ENCODE measurements around the gene FBXO3.
"Not testable (repeated sequence)": the region's sequence is repeated elsewhere in the genome, so short reads cannot be mapped to it uniquely, and the experiment has no call there.

FBXO3 gene

GRCh38 chr11:33737362-33737821 is 36.9 kb downstream of the FBXO3 start:
- Histone ChIP-seq H3K36me3 (ENCODE audit: insufficient read depth, low read length) (no peaks in the 10 kb centered on the region; the same call in 1 of the 2 replicates), H3K9me3 (ENCODE audit: low read depth, low read length) (no peaks in the 10 kb centered on the region), H3K4me3 (peak overlapping the region; percentile 96), H3K9ac (ENCODE audit: insufficient read length) (no peak overlapping the region), H3K27ac (no peak overlapping the region)
- DNase-seq (ENCODE audit: low read depth, low spot score), result no peak
- TF ChIP-seq FOXP2 (optimal IDR thresholded peaks at IDR 0.05; ENCODE audit: control extremely low read depth, extremely low read length, insufficient read depth), result no peak
- no peak for TF ChIP-seq EZH2 (IDR thresholded peaks at IDR 0.05)
- TF ChIP-seq POLR2AphosphoS5 (IDR thresholded peaks at IDR 0.05; ENCODE audit: borderline replicate concordance, low read depth, low read length), result no peak

- TF ChIP-seq FOXP2 (optimal IDR thresholded peaks at IDR 0.05; ENCODE audit: control extremely low read depth, extremely low read length, insufficient read depth) (no peak), POLR2AphosphoS5 (IDR thresholded peaks at IDR 0.05; ENCODE audit: borderline replicate concordance, low read depth, low read length) (peak; percentile 80)
- Histone ChIP-seq H3K27ac (no peak within 1 kb of the TSS), H3K9me3 (ENCODE audit: low read depth, low read length) (no peaks in the 10 kb centered on the region), H3K9ac (ENCODE audit: insufficient read length) (peak within 1 kb of the TSS; percentile 90), H3K4me3 (peak within 1 kb of the TSS; percentile 96), H3K36me3 (ENCODE audit: insufficient read depth, low read length) (no peaks in the 10 kb centered on the region; the same call in 1 of the 2 replicates)
- DNase-seq (ENCODE audit: low read depth, low spot score), result peak; percentile 24
These were observed 38.0 kb downstream of the FBXO3 start, which contains the start of gene CD59 for GRCh38 chr11:33736148-33736812. Gene CD59 (minus strand): TSS chr11:33736423. CDS start chr11:33722445, 13,978 bp downstream.

- peak overlapping the region; percentile 90 for H3K9ac ChIP-seq (ENCODE audit: insufficient read length)
- peak overlapping the region; percentile 96 for H3K4me3 ChIP-seq
- DNase-seq (ENCODE audit: low read depth, low spot score), result no peak
- H3K36me3 ChIP-seq (ENCODE audit: insufficient read depth, low read length), result no peaks in the 10 kb centered on the region; the same call in 1 of the 2 replicates
- no peak overlapping the region for H3K27ac ChIP-seq
- H3K9me3 ChIP-seq (ENCODE audit: low read depth, low read length), result no peaks in the 10 kb centered on the region
- TF ChIP-seq FOXP2 (optimal IDR thresholded peaks at IDR 0.05; ENCODE audit: control extremely low read depth, extremely low read length, insufficient read depth) (no peak), POLR2AphosphoS5 (IDR thresholded peaks at IDR 0.05; ENCODE audit: borderline replicate concordance, low read depth, low read length) (no peak), EZH2 (IDR thresholded peaks at IDR 0.05) (no peak)
These were observed 38.8 kb downstream of the FBXO3 start for GRCh38 chr11:33735271-33736147.

GRCh38 chr11:33734441-33735270 is 39.7 kb downstream of the FBXO3 start:
- Histone ChIP-seq H3K4me3 (no peak overlapping the region; the same call in 1 of the 2 replicates), H3K36me3 (ENCODE audit: insufficient read depth, low read length) (no peaks in the 10 kb centered on the region; the same call in 1 of the 2 replicates), H3K27ac (no peak overlapping the region), H3K9ac (ENCODE audit: insufficient read length) (no peak overlapping the region), H3K9me3 (ENCODE audit: low read depth, low read length) (no peaks in the 10 kb centered on the region)
- TF ChIP-seq POLR2AphosphoS5 (IDR thresholded peaks at IDR 0.05; ENCODE audit: borderline replicate concordance, low read depth, low read length) (no peak), FOXP2 (optimal IDR thresholded peaks at IDR 0.05; ENCODE audit: control extremely low read depth, extremely low read length, insufficient read depth) (no peak)
- DNase-seq (ENCODE audit: low read depth, low spot score), result no peak

GRCh38 chr11:33733980-33734379 is 40.3 kb downstream of the FBXO3 start:
- Histone ChIP-seq H3K4me3 (no peak overlapping the region), H3K36me3 (ENCODE audit: insufficient read depth, low read length) (no peaks in the 10 kb centered on the region; the same call in 1 of the 2 replicates), H3K9ac (ENCODE audit: insufficient read length) (no peak overlapping the region), H3K9me3 (ENCODE audit: low read depth, low read length) (no peaks in the 10 kb centered on the region), H3K27ac (no peak overlapping the region)
- DNase-seq (ENCODE audit: low read depth, low spot score), result no peak
- TF ChIP-seq EZH2 (IDR thresholded peaks at IDR 0.05) (no peak), POLR2AphosphoS5 (IDR thresholded peaks at IDR 0.05; ENCODE audit: borderline replicate concordance, low read depth, low read length) (no peak), FOXP2 (optimal IDR thresholded peaks at IDR 0.05; ENCODE audit: control extremely low read depth, extremely low read length, insufficient read depth) (no peak)

GRCh38 chr11:33731723-33732531 is 42.4 kb downstream of the FBXO3 start:
- no peaks in the 10 kb centered on the region for H3K9me3 ChIP-seq (ENCODE audit: low read depth, low read length)

GRCh38 chr11:33730716-33731115 is 43.6 kb downstream of the FBXO3 start:
- TF ChIP-seq POLR2AphosphoS5 (IDR thresholded peaks at IDR 0.05; ENCODE audit: borderline replicate concordance, low read depth, low read length), result no peak
- TF ChIP-seq EZH2 (IDR thresholded peaks at IDR 0.05), result no peak
- no peak for TF ChIP-seq FOXP2 (optimal IDR thresholded peaks at IDR 0.05; ENCODE audit: control extremely low read depth, extremely low read length, insufficient read depth)
- Histone ChIP-seq H3K9ac (ENCODE audit: insufficient read length) (no peak overlapping the region), H3K4me3 (no peak overlapping the region), H3K27ac (no peak overlapping the region), H3K36me3 (ENCODE audit: insufficient read depth, low read length) (no peaks in the 10 kb centered on the region; the same call in 1 of the 2 replicates), H3K9me3 (ENCODE audit: low read depth, low read length) (no peaks in the 10 kb centered on the region)
- no peak for DNase-seq (ENCODE audit: low read depth, low spot score)

More at GRCh38 chr11:33731723-33732531, 42.4 kb downstream of the FBXO3 start:
- Histone ChIP-seq H3K27ac (no peak overlapping the region), H3K4me3 (no peak overlapping the region), H3K36me3 (ENCODE audit: insufficient read depth, low read length) (no peaks in the 10 kb centered on the region; the same call in 1 of the 2 replicates), H3K9ac (ENCODE audit: insufficient read length) (no peak overlapping the region)
- DNase-seq (ENCODE audit: low read depth, low spot score), result no peak
- no peak for TF ChIP-seq POLR2AphosphoS5 (IDR thresholded peaks at IDR 0.05; ENCODE audit: borderline replicate concordance, low read depth, low read length)
- no peak for TF ChIP-seq FOXP2 (optimal IDR thresholded peaks at IDR 0.05; ENCODE audit: control extremely low read depth, extremely low read length, insufficient read depth)
- TF ChIP-seq EZH2 (IDR thresholded peaks at IDR 0.05), result no peak

GRCh38 chr11:33729072-33729664 is 45.2 kb downstream of the FBXO3 start:
- not testable (repeated sequence) for H3K9me3 ChIP-seq (ENCODE audit: low read depth, low read length); H3K36me3 ChIP-seq (ENCODE audit: insufficient read depth, low read length); H3K9ac ChIP-seq (ENCODE audit: insufficient read length); DNase-seq (ENCODE audit: low read depth, low spot score); H3K27ac ChIP-seq; H3K4me3 ChIP-seq

- H3K27ac ChIP-seq; H3K36me3 ChIP-seq (ENCODE audit: insufficient read depth, low read length); H3K9me3 ChIP-seq (ENCODE audit: low read depth, low read length); H3K9ac ChIP-seq (ENCODE audit: insufficient read length); DNase-seq (ENCODE audit: low read depth, low spot score); H3K4me3 ChIP-seq: not testable (repeated sequence)
These were observed 46.8 kb downstream of the FBXO3 start for GRCh38 chr11:33727539-33727938.

All from SK-N-MC (cell line).